BE2C (cell line): Measurements from ENCODE around the gene B3GNT3. TPM values are rescaled to one million over a fixed set of nuclear protein-coding genes. Genes with fewer than 3 reads are reported as not detected.

Experiments
- DNase-seq: peaks from one replicate; pipeline ENCODE4 v3.0.0-alpha.2; 2020
- H3K27me3 ChIP-seq: fragments of 250-450 bp; sonication (Bioruptor Pico); 2 replicates; pipeline ENCODE4 v1.5.1; 2020; ENCODE audit warnings: mild to moderate bottlenecking
- H3K36me3 ChIP-seq: fragments of 250-450 bp; sonication (Bioruptor Pico); 2 replicates; pipeline ENCODE4 v1.5.1; 2020; ENCODE audit warnings: mild to moderate bottlenecking
- H3K4me1 ChIP-seq: fragments of 250-450 bp; sonication (Bioruptor Pico); 2 replicates; pipeline ENCODE4 v1.5.1; 2020
- H3K4me3 ChIP-seq: 2 replicates; pipeline ENCODE4 v1.5.1; 2011; ENCODE audit warnings: low read depth, low read length
- H3K9me3 ChIP-seq: fragments of 250-450 bp; sonication (Bioruptor Pico); 2 replicates; pipeline ENCODE4 v1.5.1; 2020
- CTCF ChIP-seq: IDR thresholded peaks from 2 replicates; pipeline ENCODE4 v1.5.1; 2012; ENCODE audit warnings: mild to moderate bottlenecking, low read depth, low read length
- polyA plus RNA-seq: library from polyadenylated mRNA; unstranded; fragments of >200 nt; gene quantifications from one replicate; pipeline ENCODE4 v1.2.1, GENCODE V29; 2012; ENCODE audit warnings: low read depth, missing spikeins; ENCODE audit not compliant: insufficient read length, insufficient read depth

Gene B3GNT3
- polyA plus RNA-seq, result not detected

DNA sequence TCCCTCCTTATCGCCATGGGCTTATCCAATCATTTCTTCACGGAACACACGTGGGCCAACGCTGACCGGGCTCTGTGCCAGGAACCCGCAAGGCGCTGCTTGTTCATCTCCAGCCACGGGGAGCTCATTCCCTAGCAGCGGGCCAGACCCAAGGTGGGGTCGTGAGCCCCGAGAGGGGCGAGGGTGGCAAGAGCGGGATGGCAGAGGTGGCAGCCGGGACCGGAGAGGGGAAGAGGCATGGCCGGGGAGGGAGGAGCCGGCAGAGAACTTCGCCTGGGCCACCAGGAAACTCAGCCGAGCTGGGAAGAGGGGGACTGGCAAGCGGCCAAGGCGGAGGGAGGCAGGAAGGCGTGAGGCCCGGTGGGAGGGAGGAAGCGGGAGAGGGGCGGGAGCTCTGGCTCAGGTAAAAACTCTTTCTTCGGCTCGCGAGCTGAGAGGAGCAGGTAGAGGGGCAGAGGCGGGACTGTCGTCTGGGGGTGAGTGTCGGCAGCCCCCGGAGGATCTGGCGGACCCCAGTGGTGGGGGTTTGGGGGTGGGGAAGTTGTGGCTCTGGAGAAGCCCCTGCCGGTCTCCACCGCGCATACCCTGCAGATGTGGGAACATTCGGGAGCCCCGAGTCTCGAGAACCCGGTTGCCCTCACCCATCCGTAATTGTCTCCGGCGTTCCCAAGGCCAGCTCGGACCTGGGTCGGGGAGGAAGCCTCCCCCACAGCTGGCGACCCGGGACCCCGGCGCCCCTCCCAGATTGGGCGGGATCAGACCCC is at the start of gene B3GNT3:
Gene B3GNT3, plus strand, starts transcription at position 408 of the 764 bp plus-strand sequence. CDS start 12,670 bp downstream, outside the sequence.
- peak; percentile 57 for DNase-seq
- TF ChIP-seq CTCF, result no peak
- no peaks in the 10 kb centered on the region for H3K9me3 ChIP-seq
- H3K27me3 ChIP-seq, result peaks cover 5% of the 10 kb centered on the region; the same call in 1 of the 2 replicates
- H3K36me3 ChIP-seq, result no peaks in the 10 kb centered on the region
- H3K4me1 ChIP-seq, result peaks cover 6% of the 10 kb centered on the region
- no peak within 1 kb of the TSS for H3K4me3 ChIP-seq

GRCh38 chr19:17747205-17748098 is 47.5 kb upstream of the B3GNT3 start:
- DNase-seq, result peak; percentile 97
- Histone ChIP-seq H3K4me1 (no peaks in the 10 kb centered on the region; the same call in 1 of the 2 replicates), H3K4me3 (peak overlapping the region; percentile 63), H3K36me3 (no peaks in the 10 kb centered on the region), H3K9me3 (no peaks in the 10 kb centered on the region), H3K27me3 (no peaks in the 10 kb centered on the region)
- TF ChIP-seq CTCF, result no peak

GRCh38 chr19:17748884-17749638 is 45.9 kb upstream of the B3GNT3 start:
- H3K9me3 ChIP-seq, result no peaks in the 10 kb centered on the region
- no peak for TF ChIP-seq CTCF
- no peaks in the 10 kb centered on the region; the same call in 1 of the 2 replicates for H3K4me1 ChIP-seq
- H3K4me3 ChIP-seq, result no peak overlapping the region
- no peak for DNase-seq
- H3K27me3 ChIP-seq, result no peaks in the 10 kb centered on the region
- H3K36me3 ChIP-seq, result no peaks in the 10 kb centered on the region

DNA sequence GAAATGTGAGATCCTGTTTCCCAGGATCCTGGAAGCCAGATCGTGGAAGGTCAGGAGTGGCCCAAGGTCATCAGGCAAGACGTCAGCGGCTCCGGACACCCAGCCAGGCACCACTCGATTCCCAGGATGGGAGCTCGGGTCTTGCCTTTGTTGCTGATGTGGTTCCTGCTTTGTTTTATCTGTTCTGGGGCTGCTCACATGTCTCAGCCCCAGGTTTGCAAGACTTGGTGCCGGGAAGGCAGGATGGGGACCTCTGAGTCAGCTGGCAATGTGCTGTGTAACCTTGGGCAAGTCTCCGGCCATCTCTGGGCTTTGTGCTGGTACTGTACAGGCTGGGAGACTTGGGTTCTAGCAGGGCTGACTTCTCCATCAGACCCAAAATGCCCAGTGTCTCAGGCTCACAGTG is 45.0 kb upstream of the B3GNT3 start:
- no peaks in the 10 kb centered on the region for H3K27me3 ChIP-seq
- H3K4me3 ChIP-seq, result no peak overlapping the region
- no peak for DNase-seq
- H3K9me3 ChIP-seq, result no peaks in the 10 kb centered on the region
- H3K4me1 ChIP-seq, result no peaks in the 10 kb centered on the region; the same call in 1 of the 2 replicates
- no peaks in the 10 kb centered on the region for H3K36me3 ChIP-seq
- no peak for TF ChIP-seq CTCF

GRCh38 chr19:17751103-17751911 is 43.6 kb upstream of the B3GNT3 start, which contains the start of gene FCHO1:
Gene FCHO1, plus strand, starts transcription at chr19:17751477. Its CDS starts 3,688 bp downstream, at chr19:17755165.
- DNase-seq, result no peak
- H3K9me3 ChIP-seq, result no peaks in the 10 kb centered on the region
- H3K4me1 ChIP-seq, result peaks cover 10% of the 10 kb centered on the region
- TF ChIP-seq CTCF, result no peak
- no peak within 1 kb of the TSS for H3K4me3 ChIP-seq
- H3K36me3 ChIP-seq, result no peaks in the 10 kb centered on the region
- no peaks in the 10 kb centered on the region for H3K27me3 ChIP-seq
